Effector CD8-positive, alpha-beta T cell (primary cell): ENCODE measurements around the gene CACNA1I.

Experiments used
- DNase-seq: peaks from one replicate; lab custom pipeline; 2025; lab: John Stamatoyannopoulos, UW

The CACNA1I gene

DNA sequence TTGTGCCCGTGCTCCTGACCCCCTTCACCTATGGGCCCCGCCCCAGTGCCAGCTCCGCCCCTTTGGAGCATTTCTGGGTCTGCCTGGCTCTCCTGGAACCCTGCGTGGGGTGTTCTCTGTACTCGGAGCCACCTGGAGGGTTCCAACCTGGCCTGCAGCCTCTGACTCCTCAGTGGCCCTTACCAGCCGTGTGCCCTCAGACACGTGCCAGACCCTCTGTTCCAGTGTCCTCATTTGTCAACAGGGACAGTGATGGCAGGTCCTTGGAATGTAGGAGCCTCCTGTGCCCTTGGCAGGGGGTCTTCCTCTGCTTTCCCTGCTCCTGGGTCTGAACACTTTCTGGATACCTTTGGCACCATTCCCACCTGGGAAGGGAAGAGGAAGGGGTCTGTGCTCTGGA is 96.4 kb downstream of the CACNA1I start:
- DNase-seq: no peak

DNA sequence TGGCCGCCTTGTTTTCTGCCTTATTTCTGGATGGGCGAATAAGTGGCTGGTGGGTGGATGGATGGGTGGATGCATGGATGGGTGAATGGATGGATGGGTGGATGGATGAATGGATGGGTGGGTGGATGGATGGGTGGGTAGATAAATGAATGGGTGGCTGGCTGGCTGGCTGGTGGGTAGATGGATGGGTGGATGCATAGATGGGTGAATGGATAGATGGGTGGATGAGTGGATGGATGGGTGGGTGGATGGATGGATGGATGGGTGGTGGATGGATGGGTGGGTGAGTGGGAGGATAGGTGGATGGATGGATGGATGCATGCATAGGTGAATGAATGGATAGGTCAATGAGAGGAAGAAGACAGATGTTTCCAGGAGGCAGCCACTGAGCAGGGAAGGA is 98.9 kb downstream of the CACNA1I start:
- no peak for DNase-seq

DNA sequence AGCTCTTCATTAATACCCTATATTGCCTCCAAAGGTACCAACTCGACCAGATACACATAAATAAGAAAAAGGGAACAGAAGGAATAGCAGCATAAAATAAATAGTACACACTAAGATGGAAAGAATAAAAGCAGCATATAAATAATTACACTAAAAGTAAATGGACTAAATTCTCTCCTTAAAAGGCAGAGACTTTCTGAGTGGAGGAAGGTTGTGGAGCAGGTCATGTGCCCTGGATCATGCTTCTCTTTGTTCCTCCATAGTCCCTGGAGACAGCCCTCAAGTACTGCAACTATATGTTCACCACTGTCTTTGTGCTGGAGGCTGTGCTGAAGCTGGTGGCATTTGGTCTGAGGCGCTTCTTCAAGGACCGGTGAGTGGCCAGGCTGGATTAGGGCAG is 101.4 kb downstream of the CACNA1I start:
- DNase-seq: no peak

DNA sequence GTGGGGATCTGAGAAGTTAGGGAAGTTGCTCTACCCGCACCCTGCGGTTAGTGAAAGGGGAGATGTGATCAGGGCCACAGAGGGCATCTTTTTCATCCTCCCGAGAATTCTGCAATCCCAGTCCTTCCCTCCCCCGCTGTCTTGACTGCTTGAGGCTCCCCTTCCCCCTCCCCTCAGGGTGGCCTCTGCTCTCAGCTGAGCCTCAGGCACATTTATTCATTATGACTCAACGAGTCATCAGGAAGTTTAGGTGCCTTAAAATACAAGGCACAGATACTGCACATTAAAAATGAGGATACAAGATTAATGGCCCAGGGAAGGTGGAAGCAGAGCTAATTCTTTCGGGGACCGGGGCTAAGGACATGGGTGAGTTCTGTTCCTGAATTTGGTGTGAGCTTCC is 104.0 kb downstream of the CACNA1I start:
- DNase-seq: no peak

DNA sequence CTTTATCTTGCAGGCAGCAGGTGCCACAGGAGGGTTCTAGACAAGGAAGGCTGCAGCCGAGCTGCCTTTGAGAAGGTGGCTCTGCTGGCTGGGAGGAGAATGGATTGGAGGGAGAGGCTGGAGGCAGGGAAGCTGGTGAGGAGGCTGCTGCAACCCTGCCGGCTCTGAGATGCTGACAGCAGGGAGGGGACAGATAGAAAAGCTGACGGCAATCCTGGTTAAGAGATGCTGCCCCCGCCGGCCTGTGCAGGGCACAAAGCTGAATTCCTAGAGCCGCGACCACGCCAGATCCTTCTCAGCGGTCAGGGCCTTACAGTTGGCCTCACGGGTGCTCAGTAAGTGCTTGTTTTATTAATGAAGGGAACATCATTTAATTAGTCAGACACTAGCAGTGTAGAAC is 105.4 kb downstream of the CACNA1I start:
- no peak for DNase-seq

DNA sequence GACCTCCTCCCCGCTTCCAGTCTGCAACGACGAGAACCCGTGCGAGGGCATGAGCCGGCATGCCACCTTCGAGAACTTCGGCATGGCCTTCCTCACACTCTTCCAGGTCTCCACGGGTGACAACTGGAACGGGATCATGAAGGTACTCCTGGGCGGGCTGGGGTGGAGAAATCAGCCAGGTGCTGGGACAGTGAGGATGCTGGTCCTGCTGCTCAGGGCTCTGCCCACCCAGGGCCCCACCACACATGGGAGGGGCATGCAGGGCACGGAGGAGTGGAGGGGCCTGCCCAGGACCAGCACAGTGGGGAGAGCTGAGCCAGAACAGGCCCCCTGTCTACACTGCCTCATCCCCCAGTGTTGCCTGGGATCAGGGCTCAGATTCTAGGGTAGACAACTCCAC is 107.4 kb downstream of the CACNA1I start:
- no peak for DNase-seq

DNA sequence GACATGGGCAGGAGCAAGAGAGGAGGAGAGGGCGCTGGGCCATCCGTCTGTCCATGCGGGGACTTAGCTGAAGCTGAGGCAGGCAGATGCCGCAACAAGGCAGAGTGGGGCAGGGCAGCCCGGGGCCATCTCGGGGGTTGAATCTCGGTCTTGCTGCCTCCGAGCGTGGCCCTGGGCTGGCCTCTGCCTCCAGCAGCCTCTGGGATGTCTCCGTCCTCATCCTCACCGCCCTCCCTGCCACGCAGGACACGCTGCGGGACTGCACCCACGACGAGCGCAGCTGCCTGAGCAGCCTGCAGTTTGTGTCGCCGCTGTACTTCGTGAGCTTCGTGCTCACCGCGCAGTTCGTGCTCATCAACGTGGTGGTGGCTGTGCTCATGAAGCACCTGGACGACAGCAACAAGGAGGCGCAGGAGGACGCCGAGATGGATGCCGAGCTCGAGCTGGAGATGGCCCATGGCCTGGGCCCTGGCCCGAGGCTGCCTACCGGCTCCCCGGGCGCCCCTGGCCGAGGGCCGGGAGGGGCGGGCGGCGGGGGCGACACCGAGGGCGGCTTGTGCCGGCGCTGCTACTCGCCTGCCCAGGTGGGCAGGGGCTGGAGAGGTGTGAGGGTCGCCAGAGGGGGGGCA is 108.4 kb downstream of the CACNA1I start:
- no peak for DNase-seq

DNA sequence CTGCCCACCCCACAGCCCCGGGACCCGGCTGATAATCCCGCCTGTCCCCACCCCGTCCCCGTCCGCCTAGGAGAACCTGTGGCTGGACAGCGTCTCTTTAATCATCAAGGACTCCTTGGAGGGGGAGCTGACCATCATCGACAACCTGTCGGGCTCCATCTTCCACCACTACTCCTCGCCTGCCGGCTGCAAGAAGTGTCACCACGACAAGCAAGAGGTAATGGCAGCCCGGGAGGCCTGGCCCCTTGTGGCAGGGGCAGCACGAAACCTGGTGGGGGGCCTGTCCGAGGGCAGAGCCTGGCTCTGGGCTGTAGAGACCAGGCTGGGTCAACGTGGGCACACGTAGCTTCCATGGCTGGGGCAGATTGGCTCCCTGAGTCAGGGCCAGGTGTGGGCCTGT is 109.1 kb downstream of the CACNA1I start:
- no peak for DNase-seq

DNA sequence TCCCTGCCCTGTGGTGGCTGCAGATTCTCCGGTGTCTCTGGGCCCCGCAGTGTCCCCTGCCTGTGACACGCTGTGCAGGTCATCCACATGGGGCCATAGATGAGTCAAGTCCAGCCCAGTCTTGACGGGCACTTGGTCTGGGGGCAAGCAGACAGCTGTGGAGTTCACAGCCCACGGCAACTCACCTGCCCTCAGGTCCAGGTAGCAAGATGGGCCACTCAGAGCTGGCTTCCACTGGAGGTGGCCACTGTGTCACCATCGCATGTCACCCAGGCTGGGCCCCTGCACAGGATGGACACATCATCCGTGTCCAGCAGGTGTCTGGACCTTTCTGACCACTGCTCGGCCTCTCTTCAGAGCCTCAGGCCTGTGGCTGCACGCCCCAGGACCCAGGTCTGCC is 109.9 kb downstream of the CACNA1I start:
- no peak for DNase-seq

DNA sequence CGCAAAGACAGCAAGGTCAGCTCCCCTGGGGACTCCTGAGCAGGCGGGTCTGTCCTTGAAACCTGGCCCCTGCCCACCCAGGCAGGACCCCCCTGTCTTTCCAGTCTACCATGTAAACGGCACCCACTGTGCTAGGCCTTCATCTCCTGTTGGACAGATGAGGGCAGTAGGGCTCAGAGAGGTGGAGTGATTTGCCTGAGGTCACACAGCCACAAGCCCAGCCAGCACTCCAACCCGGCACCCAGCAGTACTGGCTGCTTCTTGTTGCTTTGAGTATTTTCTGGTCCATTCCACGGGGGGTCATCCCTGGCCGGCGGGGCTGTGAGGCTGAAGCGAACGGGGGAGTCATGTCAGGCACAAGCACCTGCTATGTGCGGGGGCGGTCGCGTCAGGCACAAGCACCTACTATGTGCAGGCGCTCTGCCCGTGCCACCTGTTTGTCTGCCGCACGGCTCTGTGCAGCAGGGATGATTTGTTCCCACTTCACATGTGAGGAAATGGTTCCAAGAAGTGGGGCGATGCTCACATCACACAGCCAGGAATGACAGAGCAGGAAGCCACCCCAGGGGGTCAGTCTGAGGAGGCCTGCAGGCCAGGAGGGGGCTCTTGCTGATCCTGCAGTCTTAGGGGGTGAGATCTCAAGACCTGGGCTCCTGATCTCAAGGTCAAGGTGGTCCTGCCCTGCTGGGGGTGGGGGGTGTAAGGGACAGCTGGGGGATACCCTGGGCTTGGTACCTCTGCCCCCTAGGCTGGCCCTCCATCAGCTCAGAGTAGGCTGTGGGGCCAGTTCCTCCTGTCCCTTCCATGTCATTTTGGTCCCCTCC is 110.7 kb downstream of the CACNA1I start:
- DNase-seq: no peak

DNA sequence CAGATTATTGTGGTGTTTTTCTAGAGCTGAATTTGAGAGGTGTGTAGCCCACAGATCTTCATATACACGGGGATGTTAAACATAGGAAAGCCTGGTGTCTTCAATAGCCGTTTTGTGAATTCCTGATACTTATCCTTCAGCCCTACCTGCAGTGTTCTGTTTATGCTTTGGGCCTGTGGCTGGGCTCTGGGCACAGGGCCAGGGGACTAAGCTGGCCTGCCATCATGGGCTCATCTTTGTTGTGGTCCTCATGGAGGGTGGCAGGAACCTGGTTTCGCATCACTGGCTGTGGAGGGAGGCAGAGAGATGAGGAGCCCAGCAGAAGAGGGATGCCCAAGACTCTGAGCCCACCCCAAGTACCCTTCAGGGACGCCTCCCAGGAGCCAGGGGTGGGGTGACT is 112.4 kb downstream of the CACNA1I start:
- DNase-seq: no peak

DNA sequence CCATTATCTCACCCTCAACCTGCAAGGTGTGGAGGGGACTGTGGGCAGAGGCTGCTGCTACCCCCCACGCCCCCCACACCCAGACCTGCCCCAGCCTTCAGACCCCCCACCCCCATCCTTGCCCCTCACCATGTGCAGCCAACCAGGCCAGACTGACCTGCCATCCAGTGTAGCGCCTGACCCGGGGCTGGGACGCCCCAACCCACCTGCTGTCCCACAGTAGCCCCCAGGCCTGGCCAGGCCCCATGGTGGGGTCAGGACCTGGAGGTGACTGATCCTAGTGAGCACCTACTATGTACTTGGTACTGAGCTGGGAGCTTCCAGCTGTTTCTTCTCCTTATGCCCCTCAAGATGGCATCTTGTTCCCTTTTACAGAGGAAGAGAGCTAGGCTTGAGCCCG is 113.1 kb downstream of the CACNA1I start:
- no peak for DNase-seq

DNA sequence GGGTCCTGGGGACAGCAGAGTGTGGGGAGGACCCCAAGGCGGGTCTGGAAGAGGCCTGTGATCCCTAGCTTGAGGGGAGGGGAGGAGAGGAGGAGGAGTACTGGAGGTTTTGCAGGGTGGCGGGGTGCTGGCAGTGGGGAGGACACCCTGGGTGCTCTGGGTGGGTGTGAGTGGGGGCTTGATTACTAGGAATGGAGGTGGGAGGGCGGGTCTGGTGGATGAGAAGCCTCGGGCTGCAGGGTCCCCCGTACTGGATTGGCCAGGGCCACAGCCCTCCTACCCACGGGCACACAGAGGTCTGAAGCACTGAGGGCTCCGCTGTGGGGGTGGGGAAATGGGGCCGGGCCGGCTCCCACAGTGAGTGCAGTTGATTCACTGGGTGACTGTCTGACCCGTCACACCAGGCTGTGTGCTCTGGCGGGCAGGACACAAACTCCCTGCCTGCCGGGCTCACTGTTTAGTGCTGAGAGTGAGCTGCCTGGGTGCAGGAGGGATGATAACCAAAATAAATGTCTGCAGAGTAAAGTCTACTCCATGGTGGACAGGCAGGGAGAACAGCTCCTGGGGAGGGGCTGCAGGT is 114.2 kb downstream of the CACNA1I start:
- DNase-seq: no peak

DNA sequence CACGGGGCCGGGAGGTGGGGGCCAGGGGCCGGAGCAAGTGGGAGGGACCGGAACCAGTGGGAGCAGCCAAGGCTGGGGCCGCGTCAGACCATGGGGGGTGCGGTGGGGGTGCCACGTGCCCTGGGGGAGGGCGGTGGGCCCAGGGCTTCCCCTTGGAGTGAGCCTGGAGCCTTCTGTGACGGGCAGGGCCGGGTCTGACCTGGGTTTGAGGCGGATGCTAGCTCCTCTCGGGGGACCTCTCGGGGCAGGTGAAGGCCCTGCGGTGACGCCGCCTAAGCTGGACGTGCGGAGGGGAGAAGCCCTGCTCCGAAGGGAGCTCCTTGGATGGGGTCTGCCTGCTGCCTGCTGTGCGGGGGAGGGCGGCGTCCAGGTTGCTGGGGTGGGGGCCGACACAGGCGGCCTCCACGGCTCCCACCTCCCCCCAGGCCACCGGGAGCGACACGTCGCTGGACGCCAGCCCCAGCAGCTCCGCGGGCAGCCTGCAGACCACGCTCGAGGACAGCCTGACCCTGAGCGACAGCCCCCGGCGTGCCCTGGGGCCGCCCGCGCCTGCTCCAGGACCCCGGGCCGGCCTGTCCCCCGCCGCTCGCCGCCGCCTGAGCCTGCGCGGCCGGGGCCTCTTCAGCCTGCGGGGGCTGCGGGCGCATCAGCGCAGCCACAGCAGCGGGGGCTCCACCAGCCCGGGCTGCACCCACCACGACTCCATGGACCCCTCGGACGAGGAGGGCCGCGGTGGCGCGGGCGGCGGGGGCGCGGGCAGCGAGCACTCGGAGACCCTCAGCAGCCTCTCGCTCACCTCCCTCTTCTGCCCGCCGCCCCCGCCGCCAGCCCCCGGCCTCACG is 115.0 kb downstream of the CACNA1I start:
- no peak for DNase-seq

DNA sequence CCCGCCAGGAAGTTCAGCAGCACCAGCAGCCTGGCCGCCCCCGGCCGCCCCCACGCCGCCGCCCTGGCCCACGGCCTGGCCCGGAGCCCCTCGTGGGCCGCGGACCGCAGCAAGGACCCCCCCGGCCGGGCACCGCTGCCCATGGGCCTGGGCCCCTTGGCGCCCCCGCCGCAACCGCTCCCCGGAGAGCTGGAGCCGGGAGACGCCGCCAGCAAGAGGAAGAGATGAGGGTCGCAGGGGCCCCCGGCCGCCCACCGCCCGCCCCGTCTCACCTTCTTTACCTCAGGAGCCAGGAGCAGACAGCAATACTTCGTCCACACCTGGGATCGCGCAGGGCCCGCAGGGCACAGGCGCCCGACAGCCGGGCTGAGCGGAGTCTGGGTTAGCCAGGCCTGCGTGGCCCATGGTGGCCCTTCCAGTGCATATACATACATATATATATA is 115.6 kb downstream of the CACNA1I start:
- no peak for DNase-seq

DNA sequence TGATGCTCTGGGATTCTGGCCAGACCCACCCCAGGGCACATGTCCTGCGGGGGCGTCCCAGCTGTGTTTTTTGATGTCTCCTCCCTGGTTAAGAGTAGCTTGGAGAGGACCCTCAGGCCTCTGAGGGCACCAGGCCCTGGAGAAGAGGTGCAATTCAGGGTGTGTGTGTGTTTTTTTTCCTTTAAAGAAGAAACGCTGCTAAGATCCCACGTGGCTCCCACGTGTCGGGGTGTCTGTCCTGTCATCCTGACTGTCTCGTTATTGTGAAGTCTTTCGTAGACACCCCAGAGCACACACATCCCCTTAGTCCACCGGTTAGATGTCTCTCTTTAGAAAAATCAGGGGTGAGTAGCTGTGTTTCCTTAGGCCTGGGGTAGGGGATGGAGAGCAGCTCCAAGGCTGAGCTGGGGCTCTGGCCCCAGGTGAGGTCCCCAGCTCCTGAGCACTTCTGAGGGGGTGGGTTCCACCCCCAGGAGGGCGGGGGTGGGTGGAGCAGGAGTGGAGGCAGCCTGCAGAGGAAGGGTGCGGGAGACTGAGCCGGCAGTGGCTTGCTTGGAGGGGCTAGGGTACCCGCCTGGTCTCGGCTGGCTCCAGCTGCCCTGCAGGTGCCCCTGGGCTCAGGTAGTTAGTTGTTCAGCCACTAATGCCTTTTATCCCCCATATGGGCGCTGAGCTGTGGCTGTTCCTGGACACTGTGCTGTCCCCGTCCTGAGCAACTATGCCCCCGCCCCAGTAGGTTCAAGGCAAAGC is 116.4 kb downstream of the CACNA1I start:
- DNase-seq: no peak

DNA sequence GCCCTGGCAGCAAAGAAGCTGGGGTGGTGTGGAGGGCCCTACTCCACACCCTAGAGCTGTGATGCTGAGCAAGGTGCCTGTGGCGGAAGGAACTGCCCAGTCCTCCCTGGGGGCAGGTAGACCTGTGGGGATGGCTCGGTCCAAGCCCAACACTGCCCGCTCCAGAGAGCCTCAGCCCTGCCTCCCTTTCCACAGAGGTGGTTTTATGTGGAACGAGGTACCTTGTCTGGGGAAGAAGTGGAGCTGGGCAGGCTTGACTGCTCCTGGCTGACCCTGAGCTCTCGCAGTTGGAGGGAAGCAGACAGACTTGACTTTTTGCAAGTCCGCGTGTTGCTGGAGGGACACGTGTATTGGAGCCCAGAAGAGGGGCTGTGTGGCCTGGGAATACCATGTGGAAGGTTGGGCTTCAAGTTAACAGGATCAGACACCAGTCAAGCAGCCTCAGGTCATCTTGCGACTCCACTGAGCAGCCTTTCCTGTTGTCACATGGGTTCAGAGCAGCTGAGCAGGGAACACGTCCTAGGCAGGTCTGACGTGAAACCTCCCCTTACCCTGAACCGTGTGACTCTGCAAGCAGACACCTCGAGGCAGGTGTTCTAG is 117.7 kb downstream of the CACNA1I start:
- no peak for DNase-seq

DNA sequence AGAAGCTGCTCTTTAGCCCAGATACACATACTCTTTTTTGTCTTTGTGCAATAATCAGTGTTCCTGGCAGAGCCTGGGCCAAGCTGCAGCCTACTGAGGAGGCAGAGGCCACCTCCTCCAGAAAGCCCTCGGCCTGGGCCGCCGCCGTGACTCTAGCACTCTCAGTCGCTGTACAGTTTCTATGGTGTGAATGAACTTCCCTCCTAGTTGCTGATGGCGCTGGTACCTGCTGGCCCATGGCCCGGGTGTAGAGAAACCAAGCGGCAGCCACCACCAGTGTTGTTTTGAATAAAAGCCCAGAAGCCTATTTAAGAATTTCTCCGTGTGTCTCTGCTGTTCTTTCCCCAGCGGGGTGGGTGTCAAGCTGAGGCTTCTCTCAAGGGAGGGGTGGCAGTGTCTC is 118.9 kb downstream of the CACNA1I start:
- no peak for DNase-seq

DNA sequence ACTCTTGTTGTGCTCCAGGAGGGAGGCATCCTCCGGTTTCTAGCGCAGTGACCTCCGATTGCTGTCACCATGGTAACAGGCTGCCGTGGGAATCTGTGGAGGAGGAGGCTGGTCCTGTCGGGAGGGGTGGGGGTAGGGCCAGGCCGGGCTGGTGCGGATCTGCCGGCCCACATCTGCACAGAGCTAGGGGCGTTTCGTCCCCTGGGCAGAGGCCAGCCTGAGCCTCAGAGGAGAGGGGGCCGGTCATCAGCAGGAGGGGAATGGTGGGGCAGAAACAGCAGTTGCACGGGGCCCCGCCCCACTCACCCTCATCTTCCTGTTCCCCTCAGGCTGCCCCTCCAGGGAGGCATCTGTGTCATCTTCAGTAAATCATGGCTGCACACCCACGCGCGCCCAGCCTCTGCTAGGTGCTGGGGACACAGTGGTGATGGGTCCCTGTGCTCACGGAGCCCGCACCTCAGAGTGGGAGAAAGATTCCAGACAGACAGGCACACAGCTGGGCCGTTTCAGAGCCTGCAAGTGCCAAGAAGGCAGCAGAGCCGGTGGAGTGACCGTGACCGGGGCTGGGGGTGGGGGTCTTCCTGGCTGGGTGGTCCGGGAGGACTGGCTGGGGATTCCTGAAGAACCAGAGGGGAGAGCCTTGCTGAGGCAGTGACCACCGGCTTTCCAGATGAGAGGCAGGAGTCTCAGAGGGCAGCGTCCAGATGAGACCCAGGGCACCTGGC is 120.5 kb downstream of the CACNA1I start:
- no peak for DNase-seq

DNA sequence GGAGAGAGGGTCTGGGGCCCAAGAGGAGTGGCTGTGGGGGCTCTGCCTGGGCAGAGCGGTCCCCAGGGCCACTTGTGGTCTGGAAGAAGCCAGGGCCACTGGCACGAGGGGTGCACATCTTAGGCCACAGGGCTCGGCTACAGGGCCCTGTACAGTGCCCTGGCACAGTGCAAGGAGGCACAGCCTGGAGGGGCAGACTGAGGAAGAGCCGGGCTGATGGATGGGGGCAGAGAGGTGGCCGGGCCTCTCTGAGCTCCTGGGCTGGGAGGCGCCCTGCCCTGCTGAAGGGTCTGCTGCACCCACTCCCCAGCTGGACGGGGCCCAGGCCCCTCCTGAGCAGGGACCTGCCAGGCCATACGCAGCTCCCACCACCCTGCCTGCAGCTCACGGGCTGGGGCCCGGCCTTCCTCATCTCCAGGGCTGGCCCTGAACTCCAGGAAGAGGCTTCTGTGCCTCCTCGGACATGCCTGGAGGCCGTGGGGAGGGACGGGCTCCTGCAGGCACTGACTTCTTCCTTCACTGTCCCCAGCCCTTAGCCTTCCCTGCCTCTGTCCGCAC is 123.5 kb downstream of the CACNA1I start:
- no peak for DNase-seq
